Measurements from ENCODE around the gene OR11H12.
"Not testable (repeated sequence)": the region's sequence is repeated elsewhere in the genome, so short reads cannot be mapped to it uniquely, and the experiment has no call there.

DNA sequence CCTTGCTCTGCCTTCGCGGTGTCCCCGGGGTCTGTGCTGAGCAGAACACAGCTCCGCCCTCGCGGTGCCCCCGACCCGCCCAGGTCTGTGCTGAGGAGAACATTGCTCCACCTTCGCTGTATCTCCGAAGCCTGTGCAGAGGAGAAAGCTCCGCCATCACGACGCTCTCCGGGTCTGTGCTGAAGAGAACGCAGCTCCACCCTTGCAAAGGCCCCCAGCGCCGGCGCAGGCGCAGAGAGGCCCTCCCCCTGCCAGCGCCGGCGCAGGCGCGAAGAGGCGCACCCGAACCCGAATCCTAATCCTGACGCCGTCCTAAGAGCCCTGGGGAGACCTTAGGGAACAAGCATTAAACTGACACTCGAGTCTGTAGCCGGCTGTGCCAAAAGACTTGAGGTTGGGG lies 18.0 kb upstream of the OR11H12 start:
- not testable (repeated sequence) for TF ChIP-seq CTCF (conservative IDR thresholded peaks at IDR 0.05; ENCODE audit: low read depth in 2 of 2); POLR2AphosphoS5 (IDR thresholded peaks at IDR 0.05; ENCODE audit: low read depth); EZH2 (IDR thresholded peaks at IDR 0.05; ENCODE audit: low read depth, unreplicated experiment); EZH2phosphoT487 (IDR thresholded peaks at IDR 0.05; ENCODE audit: unreplicated experiment); REST (IDR thresholded peaks at IDR 0.05; ENCODE audit: unreplicated experiment); JUNB (IDR thresholded peaks at IDR 0.05; ENCODE audit: unreplicated experiment); CREB1 (CRISPR knock-in tag; IDR thresholded peaks at IDR 0.05; ENCODE audit: low read depth); ZNF114 (CRISPR knock-in tag; IDR thresholded peaks at IDR 0.05); ZNF331 (CRISPR knock-in tag; IDR thresholded peaks at IDR 0.05; ENCODE audit: low read depth); STAT1 (IDR thresholded peaks at IDR 0.05; ENCODE audit: unreplicated experiment); NANOG (IDR thresholded peaks at IDR 0.05; ENCODE audit: borderline replicate concordance)
- TF ChIP-seq, protein P1, sequence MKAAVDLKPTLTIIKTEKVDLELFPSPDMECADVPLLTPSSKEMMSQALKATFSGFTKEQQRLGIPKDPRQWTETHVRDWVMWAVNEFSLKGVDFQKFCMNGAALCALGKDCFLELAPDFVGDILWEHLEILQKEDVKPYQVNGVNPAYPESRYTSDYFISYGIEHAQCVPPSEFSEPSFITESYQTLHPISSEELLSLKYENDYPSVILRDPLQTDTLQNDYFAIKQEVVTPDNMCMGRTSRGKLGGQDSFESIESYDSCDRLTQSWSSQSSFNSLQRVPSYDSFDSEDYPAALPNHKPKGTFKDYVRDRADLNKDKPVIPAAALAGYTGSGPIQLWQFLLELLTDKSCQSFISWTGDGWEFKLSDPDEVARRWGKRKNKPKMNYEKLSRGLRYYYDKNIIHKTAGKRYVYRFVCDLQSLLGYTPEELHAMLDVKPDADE (IDR thresholded peaks at IDR 0.05) = not testable (repeated sequence)
